HG03025 (cell line): ENCODE measurements around the gene LCK.
A peak's percentile ranks its signal among the peaks of the same experiment; 100 is the strongest.

Experiments
- ATAC-seq: cut with Tn5 transposase; IDR thresholded peaks from one replicate; pipeline ENCODE4 v1.9.1; 2021; ENCODE audit warnings: mild to moderate bottlenecking, moderate library complexity; ENCODE audit not compliant: unreplicated experiment, low FRiP score

LCK gene

GRCh38 chr1:32250893-32251716 lies at the start of gene LCK:
LCK (plus strand) TSS chr1:32251265; CDS start chr1:32274330, 23,065 bp downstream.
- ATAC-seq = no peak

DNA sequence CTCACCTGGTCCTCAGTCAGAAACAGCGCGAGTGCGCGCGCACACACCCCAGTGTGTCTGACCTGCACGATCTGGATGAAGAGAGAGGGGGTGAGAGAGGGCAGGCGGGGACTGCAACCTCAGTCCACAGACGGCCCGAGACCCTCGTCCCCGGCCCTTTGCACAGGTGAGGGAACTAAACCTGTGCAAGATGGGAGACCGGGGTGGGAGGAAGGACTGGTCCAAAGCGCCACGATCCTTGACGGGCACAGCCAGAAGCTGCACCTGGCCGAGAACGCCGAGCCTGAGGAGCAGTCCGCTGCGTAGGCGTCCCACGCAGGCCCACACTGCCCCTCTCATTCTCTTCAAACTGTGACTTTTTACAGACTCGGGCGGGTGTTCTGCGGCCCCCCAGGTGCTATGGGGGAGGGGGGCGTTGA lies 46.1 kb upstream of the LCK start:
- no peak for ATAC-seq

DNA sequence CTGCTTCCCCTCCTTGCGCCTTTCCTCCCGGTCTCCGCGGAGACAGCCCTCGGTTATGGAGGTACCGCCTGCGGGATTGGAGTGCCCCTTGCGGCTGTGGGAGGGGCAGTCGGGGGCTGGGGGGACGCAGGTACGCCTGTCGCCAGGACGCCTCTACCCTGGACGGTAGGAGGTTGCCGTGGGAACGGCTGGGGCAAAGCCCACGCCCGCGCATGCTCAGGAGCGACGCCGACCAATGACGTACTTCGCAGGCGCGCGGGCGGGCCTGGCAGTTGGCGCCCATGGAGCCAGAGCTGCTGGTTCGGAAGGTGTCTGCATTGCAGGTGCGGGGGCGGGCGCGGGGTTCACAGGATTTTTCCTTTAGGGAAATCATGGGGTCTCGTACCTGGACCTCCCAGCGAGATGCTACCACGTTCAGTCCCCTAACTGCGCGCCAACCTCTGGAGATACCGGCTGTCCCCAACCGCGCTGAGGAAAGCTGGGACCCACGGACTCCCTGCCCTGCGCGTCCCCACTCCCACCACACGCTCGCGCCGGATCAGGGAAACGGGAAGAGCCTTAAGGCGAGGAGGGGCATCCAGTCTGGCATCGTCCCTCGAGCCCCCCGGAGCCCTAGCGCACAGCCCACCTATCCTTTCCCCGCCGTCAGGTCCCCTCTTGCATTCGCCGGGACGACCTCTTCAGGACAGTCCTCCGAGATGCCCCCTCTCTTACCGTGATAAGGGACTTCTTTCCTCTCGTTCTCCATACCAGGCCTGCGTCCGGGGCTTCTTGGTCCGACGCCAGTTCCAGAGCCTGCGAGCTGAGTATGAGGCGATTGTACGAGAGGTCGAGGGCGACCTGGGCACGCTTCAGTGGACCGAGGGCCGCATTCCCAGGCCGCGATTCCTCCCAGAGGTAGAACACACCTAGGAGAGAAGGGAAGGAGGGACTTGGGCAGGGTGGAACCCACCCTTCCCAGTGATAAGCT lies 45.4 kb upstream of the LCK start, which contains the start of gene IQCC:
TSS of gene IQCC (plus strand) at position 271 of the 970 bp plus-strand sequence. CDS start at position 282, 11 bp downstream.
- no peak for ATAC-seq

DNA sequence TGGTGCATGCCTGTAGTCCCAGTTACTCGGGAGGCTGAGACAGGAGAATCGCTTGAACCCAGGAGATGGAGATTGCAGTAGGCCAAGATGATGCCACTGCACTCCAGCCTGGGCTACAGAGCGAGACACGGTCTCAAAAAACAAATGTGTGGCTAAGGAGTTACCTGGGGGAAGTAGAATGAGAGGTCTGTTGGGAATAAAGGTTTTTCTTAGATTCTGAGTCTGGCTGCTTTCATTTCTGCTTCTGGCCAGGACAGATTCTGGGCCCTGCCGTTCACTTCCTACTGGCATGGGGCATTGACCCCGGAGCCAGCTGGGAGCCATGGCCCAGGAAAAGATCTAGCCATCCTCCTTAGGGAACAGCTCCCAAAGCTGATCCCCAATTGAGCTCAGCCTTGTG lies 42.6 kb upstream of the LCK start:
- ATAC-seq = no peak

GRCh38 chr1:32208891-32209328 lies 42.2 kb upstream of the LCK start, which contains the start of gene DCDC2B:
DCDC2B (plus strand) TSS chr1:32209089; CDS start chr1:32209094, 5 bp downstream.
- ATAC-seq = no peak

GRCh38 chr1:32215629-32216480 lies 35.2 kb upstream of the LCK start:
- no peak for ATAC-seq

GRCh38 chr1:32216566-32216965 lies 34.5 kb upstream of the LCK start:
- ATAC-seq = no peak

GRCh38 chr1:32219022-32219421 lies 32.0 kb upstream of the LCK start:
- ATAC-seq = no peak

DNA sequence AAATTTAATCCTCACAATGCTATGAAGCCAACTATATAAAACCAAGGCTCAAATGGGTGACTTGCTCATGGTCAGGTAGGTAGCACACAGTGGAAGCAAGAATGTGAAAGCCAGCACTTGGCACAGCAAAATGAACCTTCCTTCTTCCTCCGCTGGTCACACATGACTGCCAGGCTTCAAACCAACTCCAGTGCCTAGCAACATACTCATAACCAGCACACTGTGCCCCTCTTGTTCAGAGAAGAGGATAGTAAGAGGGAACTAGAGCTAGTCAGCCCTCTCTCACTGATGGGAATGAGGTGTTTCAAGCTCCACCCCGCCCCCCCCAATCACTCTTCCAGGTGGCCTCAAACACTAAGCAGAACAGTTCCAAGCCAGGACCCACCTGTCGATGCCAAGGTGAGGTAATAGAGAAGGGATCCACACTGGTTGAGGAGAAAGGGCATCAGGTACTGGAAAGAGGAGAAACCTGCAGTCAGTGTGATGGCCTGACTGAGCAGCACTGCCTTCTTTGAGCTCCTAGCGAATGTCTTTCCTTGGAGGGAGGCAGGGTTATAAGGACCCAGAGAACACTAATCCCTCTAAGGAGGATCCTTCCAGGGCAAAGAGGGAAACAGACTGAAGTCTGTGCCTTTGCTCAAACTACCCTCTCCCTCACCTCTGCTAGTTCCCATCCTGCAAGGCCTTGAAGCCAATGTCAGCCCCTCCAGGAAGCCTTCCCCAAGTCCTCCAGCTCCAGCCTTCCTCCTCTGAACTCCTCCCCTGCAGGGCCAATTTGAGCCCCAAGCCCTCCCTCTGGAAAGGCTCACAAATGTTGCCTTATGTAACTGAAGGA lies 30.1 kb upstream of the LCK start:
- no peak for ATAC-seq

- ATAC-seq = no peak
These were observed 29.5 kb upstream of the LCK start for GRCh38 chr1:32221581-32221979.

DNA sequence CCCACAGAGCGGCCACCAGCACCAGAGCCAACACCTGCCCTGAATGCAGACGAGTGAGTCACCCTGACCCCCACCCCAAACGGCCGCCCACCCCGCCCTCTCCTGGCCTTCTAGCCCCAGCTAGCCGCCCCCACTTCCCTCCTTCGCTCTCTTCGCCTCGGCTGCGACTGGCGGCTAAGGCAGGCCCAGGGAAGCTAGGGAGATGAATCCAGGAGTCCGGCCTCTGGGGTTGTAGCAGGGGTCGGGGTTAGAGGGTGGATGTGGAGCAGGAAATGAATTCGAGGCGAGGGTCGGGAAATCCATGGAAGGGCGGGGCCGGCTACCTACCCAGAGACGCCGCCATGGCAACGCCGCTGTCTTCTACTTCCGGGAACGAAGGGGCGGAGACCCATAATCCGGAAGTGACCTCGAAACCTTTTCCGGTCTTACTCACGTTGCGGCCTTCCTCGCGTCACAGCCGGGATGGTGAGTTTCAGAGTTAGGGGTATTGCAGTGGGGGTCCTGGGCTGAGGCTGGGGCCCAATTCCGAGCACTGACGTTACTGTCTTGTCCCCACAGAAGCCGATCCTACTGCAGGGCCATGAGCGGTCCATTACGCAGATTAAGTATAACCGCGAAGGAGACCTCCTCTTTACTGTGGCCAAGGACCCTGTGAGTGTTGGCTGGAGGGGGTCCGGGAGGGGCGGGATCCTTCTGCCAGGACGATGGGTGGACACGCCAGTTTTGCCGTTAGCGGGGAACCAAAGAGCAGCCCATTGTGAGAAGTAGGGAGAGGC lies 28.9 kb upstream of the LCK start, which contains the start of the genes EIF3I and TMEM234:
TSS of gene EIF3I (plus strand) at position 428 of the 776 bp plus-strand sequence. CDS start at position 463, 35 bp downstream.
TSS of gene TMEM234 (minus strand) at position 374 of the 776 bp plus-strand sequence. CDS start at position 343, 31 bp downstream.
- peak; percentile 82 for ATAC-seq

- no peak for ATAC-seq
These were observed 27.4 kb upstream of the LCK start for GRCh38 chr1:32223683-32224082.

- no peak for ATAC-seq
These were observed 26.8 kb upstream of the LCK start for GRCh38 chr1:32224285-32224684.

- no peak for ATAC-seq
These were observed 22.3 kb upstream of the LCK start for GRCh38 chr1:32228771-32229170.

DNA sequence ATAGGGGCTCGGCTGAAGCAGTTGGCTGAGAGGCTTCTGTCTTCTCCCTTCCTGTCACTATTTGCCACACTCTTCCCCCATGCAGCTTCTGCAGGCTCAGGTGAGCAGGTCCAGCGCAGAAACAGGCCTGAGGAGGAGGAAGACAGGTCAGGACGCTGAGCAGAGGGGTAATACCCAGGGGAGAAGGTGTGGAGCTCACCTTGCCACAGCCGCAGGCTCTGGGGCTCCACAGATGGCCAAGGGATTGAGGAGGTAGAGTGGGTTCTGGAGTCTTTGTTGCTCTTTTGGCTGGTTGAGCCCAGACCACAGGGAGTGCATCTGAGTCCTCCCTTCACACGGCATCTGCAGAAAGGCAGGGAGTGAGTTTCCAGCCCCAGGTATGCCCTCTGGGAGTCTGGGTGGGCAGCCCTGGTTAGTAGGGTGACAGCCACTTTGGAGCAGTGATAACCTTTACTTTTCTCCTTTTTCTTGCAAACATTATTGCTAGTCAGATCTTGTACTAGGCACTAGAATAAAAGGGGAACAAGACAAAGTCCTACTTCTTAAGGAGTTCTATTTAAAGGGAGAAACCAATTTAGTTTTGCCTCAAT lies 19.1 kb upstream of the LCK start:
- ATAC-seq = no peak

DNA sequence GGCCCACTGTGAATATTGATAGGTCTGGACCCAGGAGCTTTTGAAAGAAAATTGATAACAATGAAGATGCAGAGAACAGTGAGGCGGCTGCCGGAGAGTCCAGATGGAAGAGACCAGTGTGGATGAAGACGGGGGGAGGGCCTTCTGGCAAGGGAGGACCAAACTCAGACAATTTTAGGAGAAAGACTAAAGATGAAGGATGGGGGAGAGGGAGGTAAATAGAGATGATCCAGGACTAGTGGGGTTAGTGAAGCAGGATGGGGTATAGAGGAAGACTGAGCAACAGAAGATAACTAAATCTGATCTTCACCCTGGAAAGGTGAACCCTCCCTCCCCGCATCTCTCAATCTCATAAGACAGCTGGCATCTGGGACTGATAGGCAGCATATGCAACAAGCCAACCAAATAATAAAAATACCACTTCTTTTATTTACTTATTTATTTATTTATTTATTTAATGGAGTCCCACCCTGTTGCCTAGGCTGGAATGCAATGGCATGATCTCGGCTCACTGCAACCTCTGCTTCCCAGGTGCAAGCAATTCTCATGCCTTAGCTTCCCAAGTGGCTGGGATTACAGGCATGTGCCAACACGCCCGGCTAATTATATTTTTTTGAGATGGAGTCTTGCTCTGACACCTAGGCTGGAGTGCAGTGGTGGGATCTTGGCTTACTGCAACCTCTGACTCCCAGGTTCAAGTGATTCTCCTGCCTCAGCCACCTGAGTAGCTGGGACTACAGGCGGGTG lies 18.3 kb upstream of the LCK start:
- ATAC-seq = no peak

DNA sequence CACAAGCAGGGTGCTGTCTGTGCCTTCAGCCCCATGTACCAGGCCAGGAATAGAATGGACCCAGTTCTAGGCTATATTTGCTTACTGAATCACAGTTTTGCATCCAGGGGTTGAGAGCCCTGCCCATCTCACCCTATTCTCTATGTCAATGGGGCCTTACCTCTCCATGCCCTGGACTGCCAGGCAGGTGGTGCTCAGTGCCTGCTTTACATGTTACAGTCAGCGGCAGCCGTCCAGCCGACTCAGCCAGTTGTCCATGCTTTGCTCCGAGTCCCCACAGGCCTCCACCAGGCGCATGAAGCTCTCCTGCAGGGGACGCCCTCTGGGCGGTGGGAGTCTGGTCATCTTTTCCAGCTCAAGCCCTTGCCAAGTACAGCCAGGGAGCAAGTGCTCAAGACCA lies 16.3 kb upstream of the LCK start:
- no peak for ATAC-seq
